Measurements from ENCODE around the gene BSDC1. TPM values are rescaled to one million over a fixed set of nuclear protein-coding genes. Genes with fewer than 3 reads are reported as not detected.
A peak's percentile ranks its signal among the peaks of the same experiment; 100 is the strongest.
"Not testable (repeated sequence)": the region's sequence is repeated elsewhere in the genome, so short reads cannot be mapped to it uniquely, and the experiment has no call there.

Gene BSDC1
- total RNA-seq: 35.5 and 45.6 TPM in 2 replicates

GRCh38 chr1:32394141-32394889, at the start of gene BSDC1:
BSDC1 (minus strand) TSS chr1:32394441; CDS start chr1:32394414, 27 bp downstream.
- Histone ChIP-seq H3K4me3 (ENCODE audit: low read depth, low read length) (peak within 1 kb of the TSS; percentile 88), H3K27me3 (ENCODE audit: control insufficient read depth, insufficient read depth, low read length) (no peaks in the 10 kb centered on the region), H3K36me3 (ENCODE audit: control insufficient read depth, insufficient read depth, low read length) (peaks cover 9% of the 10 kb centered on the region)
- peak; percentile 13 for FAIRE-seq
- no peak for TF ChIP-seq CTCF (IDR thresholded peaks at IDR 0.05; ENCODE audit: insufficient read depth, low read length, severe bottlenecking)
- peak; percentile 97 for DNase-seq (ENCODE audit: low read depth)

- not testable (repeated sequence) for H3K36me3 ChIP-seq (ENCODE audit: control insufficient read depth, insufficient read depth, low read length)
Measured at GRCh38 chr1:32441467-32441866, 47.2 kb upstream of the BSDC1 start.

GRCh38 chr1:32438777-32439176, 44.5 kb upstream of the BSDC1 start:
- not testable (repeated sequence) for FAIRE-seq; H3K36me3 ChIP-seq (ENCODE audit: control insufficient read depth, insufficient read depth, low read length); H3K4me3 ChIP-seq (ENCODE audit: low read depth, low read length); H3K27me3 ChIP-seq (ENCODE audit: control insufficient read depth, insufficient read depth, low read length); DNase-seq (ENCODE audit: low read depth)

More at GRCh38 chr1:32441467-32441866, 47.2 kb upstream of the BSDC1 start:
- H3K27me3 ChIP-seq (ENCODE audit: control insufficient read depth, insufficient read depth, low read length); H3K4me3 ChIP-seq (ENCODE audit: low read depth, low read length); DNase-seq (ENCODE audit: low read depth); FAIRE-seq: not testable (repeated sequence)

GRCh38 chr1:32438136-32438535, 43.9 kb upstream of the BSDC1 start:
- H3K27me3 ChIP-seq (ENCODE audit: control insufficient read depth, insufficient read depth, low read length): no peaks in the 10 kb centered on the region
- no peak for TF ChIP-seq CTCF (IDR thresholded peaks at IDR 0.05; ENCODE audit: insufficient read depth, low read length, severe bottlenecking)
- DNase-seq (ENCODE audit: low read depth) (no peak), FAIRE-seq (no peak)
- H3K36me3 ChIP-seq (ENCODE audit: control insufficient read depth, insufficient read depth, low read length): no peaks in the 10 kb centered on the region
- H3K4me3 ChIP-seq (ENCODE audit: low read depth, low read length): no peak overlapping the region

- no peak overlapping the region for H3K4me3 ChIP-seq (ENCODE audit: low read depth, low read length)
- peaks cover under 1% of the 10 kb centered on the region for H3K27me3 ChIP-seq (ENCODE audit: control insufficient read depth, insufficient read depth, low read length)
- DNase-seq (ENCODE audit: low read depth): peak; percentile 20
- no peaks in the 10 kb centered on the region for H3K36me3 ChIP-seq (ENCODE audit: control insufficient read depth, insufficient read depth, low read length)
- TF ChIP-seq CTCF (IDR thresholded peaks at IDR 0.05; ENCODE audit: insufficient read depth, low read length, severe bottlenecking): no peak
- no peak for FAIRE-seq
Measured at GRCh38 chr1:32431736-32432400, 37.6 kb upstream of the BSDC1 start.

GRCh38 chr1:32427264-32427963, 33.2 kb upstream of the BSDC1 start:
- no peaks in the 10 kb centered on the region for H3K36me3 ChIP-seq (ENCODE audit: control insufficient read depth, insufficient read depth, low read length)
- no peak for TF ChIP-seq CTCF (IDR thresholded peaks at IDR 0.05; ENCODE audit: insufficient read depth, low read length, severe bottlenecking)
- DNase-seq (ENCODE audit: low read depth) (no peak), FAIRE-seq (no peak)
- H3K27me3 ChIP-seq (ENCODE audit: control insufficient read depth, insufficient read depth, low read length): peaks cover 5% of the 10 kb centered on the region
- H3K4me3 ChIP-seq (ENCODE audit: low read depth, low read length): no peak overlapping the region

All from bronchial epithelial cell (primary cell).